Upper lobe of left lung (tissue), 6 donors: ENCODE data around the gene MCRIP1. TPM values are rescaled to one million over a fixed set of nuclear protein-coding genes. Genes with fewer than 3 reads are reported as not detected.
A peak's percentile ranks its signal among the peaks of the same experiment; 100 is the strongest.

ENCODE experiments used
- ATAC-seq, 2 donors: fragments of 200-7000 bp; cut with Tn5 transposase; one replicate each; pipeline ENCODE4 v1.9.1; 2022; ENCODE audit warnings: mild to moderate bottlenecking in 2 of 2, moderate library complexity in 2 of 2; ENCODE audit not compliant: low FRiP score in 2 of 2
- DNase-seq, 2 donors: peaks; one replicate each; pipeline ENCODE4 v3.0.0-alpha.2; 2019 to 2020
- H3K27ac ChIP-seq, 4 donors: fragments of 200-600 bp; sonication (generic); one replicate each; pipeline ENCODE4 v1.5.1; 2016 to 2019
- H3K27me3 ChIP-seq, 4 donors: fragments of 200-600 bp; sonication (generic); one replicate each; pipeline ENCODE4 v1.5.1; 2017 to 2019
- H3K36me3 ChIP-seq, 4 donors: fragments of 200-600 bp; sonication (generic); one replicate each; pipeline ENCODE4 v1.5.1; 2016 to 2019
- H3K4me1 ChIP-seq, 4 donors: fragments of 200-600 bp; sonication (generic); one replicate each; pipeline ENCODE4 v1.5.1; 2018 to 2019
- H3K4me3 ChIP-seq, 4 donors: fragments of 200-600 bp; sonication (generic); one replicate each; pipeline ENCODE4 v1.5.1; 2017 to 2019; ENCODE audit warnings: mild to moderate bottlenecking in 2 of 4, moderate library complexity in 1 of 4
- H3K9me3 ChIP-seq, 4 donors: fragments of 200-600 bp; sonication (generic); one replicate each; pipeline ENCODE4 v1.5.1; 2018 to 2019
- EP300 ChIP-seq, 4 donors: sonication (generic); formaldehyde crosslinking; IDR thresholded peaks; one replicate each; pipeline ENCODE4 v1.5.1; 2017; ENCODE audit warnings: antibody characterized with exemption in 4 of 4, control low read depth in 2 of 4
- POLR2A ChIP-seq, 4 donors: fragments of 450-650 bp; IDR thresholded peaks; one replicate each; pipeline ENCODE4 v1.5.1; 2016 to 2017; ENCODE audit warnings: antibody characterized with exemption in 4 of 4, mild to moderate bottlenecking in 2 of 4
- POLR2AphosphoS5 ChIP-seq, 2 donors: sonication (generic); formaldehyde crosslinking; IDR thresholded peaks; one replicate each; pipeline ENCODE4 v1.5.1; 2017; ENCODE audit warnings: antibody characterized with exemption in 2 of 2
- WGBS, 2 donors: methylation state at CpG; one replicate each; pipeline ENCODE4 v1.1.5; 2017 to 2018; 5-methylcytosine and 5-hydroxymethylcytosine counted together
- total RNA-seq, 6 donors: library from RNA; depleted of rRNA in 4 of 6; stranded (reverse); fragments of >200 nt in 4 of 6; gene quantifications; one replicate each; pipeline versions ENCODE4 v1.1.0 to v1.2.1, GENCODE V29; 2016 to 2021
- TF ChIP-seq, protein P1 (sequence below), 6 experiments: fragments of 450-650 bp in 4 of 6; fragments of 200-600 bp in 2 of 6; sonication (generic) in 2 of 6; IDR thresholded peaks; one replicate each; pipeline ENCODE4 v1.5.1; 2016 to 2019; ENCODE audit warnings: antibody characterized with exemption in 6 of 6
- donor health status: DM: no; HTN: no; CAD: no; lungs with moderate emphysema.
- donor health status: DM: no; HTN: yes; CAD: no; lungs with severe emphysema.

The MCRIP1 gene
- total RNA-seq, 6 donors from 2014 or later, result 30.1 to 106 (median 70.1) TPM

DNA sequence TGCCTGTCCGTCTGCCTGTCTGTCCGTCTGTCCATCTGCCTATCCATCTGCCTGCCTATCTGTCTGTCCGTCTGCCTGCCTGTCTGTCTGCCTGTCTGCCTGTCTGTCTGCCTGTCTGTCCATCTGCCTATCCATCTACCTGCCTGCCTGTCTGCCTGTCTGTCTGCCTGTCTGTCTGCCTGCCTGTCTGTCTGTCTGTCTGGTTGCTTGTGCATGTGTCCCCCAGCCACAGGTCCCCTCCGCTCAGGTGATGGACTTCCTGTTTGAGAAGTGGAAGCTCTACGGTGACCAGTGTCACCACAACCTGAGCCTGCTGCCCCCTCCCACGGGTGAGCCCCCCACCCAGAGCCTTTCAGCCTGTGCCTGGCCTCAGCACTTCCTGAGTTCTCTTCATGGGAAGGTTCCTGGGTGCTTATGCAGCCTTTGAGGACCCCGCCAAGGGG is 23.5 kb downstream of the MCRIP1 start:
- Histone ChIP-seq H3K9me3 (no peaks in the 10 kb centered on the region), H3K36me3 (no peaks in the 10 kb centered on the region), H3K4me3 (no peak overlapping the region), H3K27ac (no peak overlapping the region), H3K27me3 (peaks cover 0 to 41% (median 15%) of the 10 kb centered on the region in 4 donors), H3K4me1 (peaks cover under 1 to 7% (median 5%) of the 10 kb centered on the region in 4 donors)
- DNase-seq (no peak), ATAC-seq (no peak)
- TF ChIP-seq POLR2AphosphoS5 (IDR thresholded peaks at IDR 0.05) (no peak), EP300 (IDR thresholded peaks at IDR 0.05) (no peak)
- TF ChIP-seq, protein P1, sequence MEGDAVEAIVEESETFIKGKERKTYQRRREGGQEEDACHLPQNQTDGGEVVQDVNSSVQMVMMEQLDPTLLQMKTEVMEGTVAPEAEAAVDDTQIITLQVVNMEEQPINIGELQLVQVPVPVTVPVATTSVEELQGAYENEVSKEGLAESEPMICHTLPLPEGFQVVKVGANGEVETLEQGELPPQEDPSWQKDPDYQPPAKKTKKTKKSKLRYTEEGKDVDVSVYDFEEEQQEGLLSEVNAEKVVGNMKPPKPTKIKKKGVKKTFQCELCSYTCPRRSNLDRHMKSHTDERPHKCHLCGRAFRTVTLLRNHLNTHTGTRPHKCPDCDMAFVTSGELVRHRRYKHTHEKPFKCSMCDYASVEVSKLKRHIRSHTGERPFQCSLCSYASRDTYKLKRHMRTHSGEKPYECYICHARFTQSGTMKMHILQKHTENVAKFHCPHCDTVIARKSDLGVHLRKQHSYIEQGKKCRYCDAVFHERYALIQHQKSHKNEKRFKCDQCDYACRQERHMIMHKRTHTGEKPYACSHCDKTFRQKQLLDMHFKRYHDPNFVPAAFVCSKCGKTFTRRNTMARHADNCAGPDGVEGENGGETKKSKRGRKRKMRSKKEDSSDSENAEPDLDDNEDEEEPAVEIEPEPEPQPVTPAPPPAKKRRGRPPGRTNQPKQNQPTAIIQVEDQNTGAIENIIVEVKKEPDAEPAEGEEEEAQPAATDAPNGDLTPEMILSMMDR (IDR thresholded peaks at IDR 0.05), result no peak
- WGBS, 2 donors, result 59 to 68% methylated on average over 6 of the region's 7 CpGs

DNA sequence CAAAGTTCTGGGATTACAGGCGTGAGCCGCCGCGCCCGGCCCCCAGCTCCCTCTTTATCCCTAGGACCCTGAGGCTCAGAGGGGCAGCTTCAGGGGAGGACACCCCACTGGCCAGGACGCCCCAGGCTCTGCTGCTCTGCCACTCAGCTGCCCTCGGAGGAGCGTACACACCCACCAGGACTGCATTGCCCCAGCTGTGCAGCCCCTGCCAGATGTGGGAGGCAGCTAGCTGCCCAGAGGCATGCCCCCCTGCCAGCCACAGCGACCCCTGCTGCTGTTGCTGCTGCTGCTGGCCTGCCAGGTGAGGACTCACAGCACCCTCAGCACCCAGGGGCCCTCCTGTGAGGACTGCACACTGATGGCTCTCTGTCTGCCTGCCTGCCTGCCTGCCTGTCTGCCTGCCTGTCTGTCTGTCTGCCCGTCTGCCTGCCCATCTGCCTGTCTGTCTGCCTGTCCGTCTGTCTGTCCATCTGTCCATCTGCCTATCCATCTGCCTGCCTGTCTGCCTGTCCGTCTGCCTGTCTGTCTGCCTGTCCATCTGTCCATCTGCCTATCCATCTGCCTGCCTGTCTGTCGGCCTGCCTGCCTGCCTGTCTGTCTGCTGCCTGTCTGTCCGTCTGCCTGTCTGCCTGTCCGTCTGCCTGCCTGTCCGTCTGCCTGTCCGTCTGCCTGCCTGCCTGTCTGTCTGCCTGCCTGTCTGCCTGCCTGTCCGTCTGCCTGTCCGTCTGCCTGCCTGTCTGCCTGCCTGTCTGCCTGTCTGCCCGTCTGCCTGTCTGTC is 24.1 kb downstream of the MCRIP1 start:
- DNase-seq, result peak in 1 of 2 donors; percentile 77
- peaks cover 0 to 47% (median 20%) of the 10 kb centered on the region in 4 donors for H3K27me3 ChIP-seq
- 76 to 81% methylated on average over 15 to 20 of the region's 20 CpGs for WGBS, 2 donors
- no peak overlapping the region for H3K27ac ChIP-seq
- no peaks in the 10 kb centered on the region for H3K36me3 ChIP-seq
- TF ChIP-seq POLR2AphosphoS5 (IDR thresholded peaks at IDR 0.05), result no peak
- TF ChIP-seq POLR2A (IDR thresholded peaks at IDR 0.05), result no peak
- TF ChIP-seq, protein P1 (IDR thresholded peaks at IDR 0.05), result no peak
- TF ChIP-seq EP300 (IDR thresholded peaks at IDR 0.05), result no peak
- ATAC-seq, result no peak
- peaks cover 7 to 13% (median 8%) of the 10 kb centered on the region in 4 donors for H3K4me1 ChIP-seq
- H3K9me3 ChIP-seq, result no peaks in the 10 kb centered on the region
- no peak overlapping the region for H3K4me3 ChIP-seq

DNA sequence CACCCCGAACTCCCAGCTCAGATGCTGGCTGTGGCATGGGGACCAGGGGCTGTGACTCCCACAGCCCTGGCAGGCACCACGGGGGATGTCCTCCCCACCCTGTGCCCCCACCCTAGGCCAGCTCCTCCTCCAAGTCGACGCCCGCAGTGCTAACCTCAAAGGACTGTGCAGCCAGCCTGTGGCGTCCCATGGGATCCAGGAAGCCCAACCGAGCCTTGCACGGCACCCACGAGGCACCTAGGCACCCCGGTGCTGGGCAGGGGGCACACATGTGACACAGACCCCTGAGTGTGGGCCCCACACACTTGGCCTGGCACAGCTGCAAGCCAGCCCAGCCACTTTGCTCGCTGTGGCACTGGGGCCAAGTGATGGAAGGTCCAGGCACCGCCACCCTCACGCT is 25.3 kb downstream of the MCRIP1 start:
- 79% methylated on average over 2 to 5 of the region's 13 CpGs for WGBS, 2 donors
- Histone ChIP-seq H3K4me3 (no peak overlapping the region), H3K9me3 (no peaks in the 10 kb centered on the region), H3K27ac (no peak overlapping the region), H3K27me3 (peaks cover 0 to 58% (median 30%) of the 10 kb centered on the region in 4 donors), H3K36me3 (no peaks in the 10 kb centered on the region), H3K4me1 (peaks cover 9 to 24% (median 15%) of the 10 kb centered on the region in 4 donors)
- ATAC-seq (no peak), DNase-seq (peak in 1 of 2 donors; percentile 71)
- TF ChIP-seq POLR2AphosphoS5 (IDR thresholded peaks at IDR 0.05), result no peak
- no peak for TF ChIP-seq POLR2A (IDR thresholded peaks at IDR 0.05)
- TF ChIP-seq, protein P1 (IDR thresholded peaks at IDR 0.05), result no peak
- no peak for TF ChIP-seq EP300 (IDR thresholded peaks at IDR 0.05)

DNA sequence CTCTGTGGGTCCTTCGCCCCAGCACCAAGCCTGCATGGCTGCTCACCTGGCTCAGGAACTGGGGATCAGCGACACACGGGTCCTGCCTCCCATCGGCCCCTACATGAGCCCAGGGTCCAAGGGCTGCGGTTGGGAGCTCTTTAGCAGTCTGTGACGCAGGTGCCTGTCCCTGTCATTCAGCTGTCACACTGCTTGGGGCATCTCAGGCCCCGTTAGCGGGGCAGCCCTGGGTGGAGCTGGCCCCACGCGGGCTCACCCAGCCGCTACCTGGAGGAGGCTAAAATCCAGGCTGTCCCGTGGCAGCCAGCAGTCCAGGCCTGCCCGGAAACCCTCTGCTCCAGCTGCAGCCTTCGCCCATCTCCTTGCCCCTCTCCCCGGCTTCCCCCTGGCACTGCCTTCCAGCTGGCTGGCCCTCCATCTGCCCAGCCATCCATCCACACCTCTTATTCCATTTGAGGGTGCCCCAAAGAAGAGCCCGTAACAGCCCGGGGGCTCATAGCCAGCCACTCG is 25.8 kb downstream of the MCRIP1 start:
- no peak overlapping the region for H3K27ac ChIP-seq
- H3K36me3 ChIP-seq, result no peaks in the 10 kb centered on the region
- peaks cover 9 to 24% (median 15%) of the 10 kb centered on the region in 4 donors for H3K4me1 ChIP-seq
- 68 to 71% methylated on average over 6 to 16 of the region's 18 CpGs for WGBS, 2 donors
- DNase-seq, result no peak
- no peak for TF ChIP-seq POLR2AphosphoS5 (IDR thresholded peaks at IDR 0.05)
- TF ChIP-seq, protein P1 (IDR thresholded peaks at IDR 0.05), result no peak
- no peak for TF ChIP-seq EP300 (IDR thresholded peaks at IDR 0.05)
- ATAC-seq, result no peak
- no peak overlapping the region for H3K4me3 ChIP-seq
- H3K9me3 ChIP-seq, result no peaks in the 10 kb centered on the region
- peaks cover 0 to 64% (median 33%) of the 10 kb centered on the region in 4 donors for H3K27me3 ChIP-seq
